ENCODE results near the gene F10. TPM values are rescaled to one million over a fixed set of nuclear protein-coding genes. Genes with fewer than 3 reads are reported as not detected.
A peak's percentile ranks its signal among the peaks of the same experiment; 100 is the strongest.

Gene F10
- total and polyA plus RNA-seq, 2 of the 13 experiments (the other 11 are each of a cell fraction or from before 2014, with no cell fraction given) = 58.4 to 237 TPM

GRCh38 chr13:113084943-113085540 lies 37.6 kb upstream of the F10 start:
- no peak for FAIRE-seq
- Histone ChIP-seq H3K9me3 (ENCODE audit: low read length) (no peaks in the 10 kb centered on the region), H3K4me1 (ENCODE audit: insufficient read depth, low read length) (no peaks in the 10 kb centered on the region), H3K79me2 (ENCODE audit: insufficient read depth, low read length) (no peaks in the 10 kb centered on the region), H2AFZ (ENCODE audit: low read length) (no peak overlapping the region), H3K36me3 (replicated peaks in 1 of 2; ENCODE audit: control insufficient read depth in 1 of 2, insufficient read depth in 2 of 2, low read length in 2 of 2) (peaks cover 7 to 29% of the 10 kb centered on the region in 2 experiments; a peak in 4 of 5 replicates), H3K9ac (ENCODE audit: insufficient read depth, low read depth, low read length) (no peak overlapping the region), H3K27ac (ENCODE audit: extremely low read length, insufficient read depth, low read length) (no peak overlapping the region), H3K27me3 (ENCODE audit: control insufficient read depth in 1 of 2, insufficient read depth in 2 of 2, low read length in 2 of 2) (no peaks in the 10 kb centered on the region), H3K4me2 (ENCODE audit: low read depth, low read length) (no peak overlapping the region), H3K4me3 (replicated peaks in 1 of 3; ENCODE audit: insufficient read depth in 1 of 3, low read depth in 2 of 3, low read length in 3 of 3) (no peak overlapping the region), H4K20me1 (ENCODE audit: insufficient read depth, low read length) (no peaks in the 10 kb centered on the region)
- intact Hi-C loops (cut with micrococcal nuclease; ENCODE audit: unreplicated experiment) (no loop called here), in situ Hi-C loops (cut with HindIII; ENCODE audit: extremely low pct_ligation_motif_present, low pct_unique_long_range_greater_than_20kb) (no loop called here)
- POLR2A ChIA-PET = interaction anchor here (1.4 kb wide), 1 partner anchor 20 kb away, joined by 3 read pairs; the partner anchor contains the start of gene F7
- TF ChIP-seq FOXK1 (CRISPR knock-in tag; IDR thresholded peaks at IDR 0.05; ENCODE audit: borderline replicate concordance, low read depth) (no peak), ZKSCAN1 (IDR thresholded peaks at IDR 0.05; ENCODE audit: low read length) (peak; percentile 75)
- ATAC-seq = no peak
- DNase-seq (ENCODE audit: low spot score) = no peak
- CTCF ChIA-PET (ENCODE audit: low intra/inter-chr PET ratio, low total read pairs) = no interaction called here
- no TSS peak for BruUV-seq (replicated peaks)
- 94% methylated on average over 13 of the region's 24 CpGs for WGBS (ENCODE audit: low lambda C conversion rate)

- no peak for FAIRE-seq
- Histone ChIP-seq H3K36me3 (replicated peaks in 1 of 2; ENCODE audit: control insufficient read depth in 1 of 2, insufficient read depth in 2 of 2, low read length in 2 of 2) (peaks cover 7 to 30% of the 10 kb centered on the region in 2 experiments; a peak in 4 of 5 replicates), H3K27ac (ENCODE audit: extremely low read length, insufficient read depth, low read length) (no peak overlapping the region), H3K9me3 (ENCODE audit: low read length) (no peaks in the 10 kb centered on the region), H3K4me1 (ENCODE audit: insufficient read depth, low read length) (no peaks in the 10 kb centered on the region), H3K79me2 (ENCODE audit: insufficient read depth, low read length) (no peaks in the 10 kb centered on the region), H4K20me1 (ENCODE audit: insufficient read depth, low read length) (no peaks in the 10 kb centered on the region), H3K9ac (ENCODE audit: insufficient read depth, low read depth, low read length) (no peak overlapping the region), H3K4me3 (replicated peaks in 1 of 3; ENCODE audit: insufficient read depth in 1 of 3, low read depth in 2 of 3, low read length in 3 of 3) (no peak overlapping the region), H2AFZ (ENCODE audit: low read length) (no peak overlapping the region), H3K4me2 (ENCODE audit: low read depth, low read length) (no peak overlapping the region), H3K27me3 (ENCODE audit: control insufficient read depth in 1 of 2, insufficient read depth in 2 of 2, low read length in 2 of 2) (no peaks in the 10 kb centered on the region)
- WGBS (ENCODE audit: low lambda C conversion rate) = 88% methylated on average over 13 of the region's 32 CpGs
- intact Hi-C loops (cut with micrococcal nuclease; ENCODE audit: unreplicated experiment) (no loop called here), in situ Hi-C loops (cut with HindIII; ENCODE audit: extremely low pct_ligation_motif_present, low pct_unique_long_range_greater_than_20kb) (no loop called here)
- peak; percentile 91 for TF ChIP-seq ZBTB33 (CRISPR knock-in tag; IDR thresholded peaks at IDR 0.05)
- TF ChIP-seq CTCF (CRISPR knock-in tag; IDR thresholded peaks at IDR 0.05) = peak; percentile 58
- peak; percentile 47 for TF ChIP-seq STAG1 (CRISPR knock-in tag; IDR thresholded peaks at IDR 0.05)
- TF ChIP-seq SATB2 (CRISPR knock-in tag; IDR thresholded peaks at IDR 0.05) = no peak
- peak; percentile 79 for TF ChIP-seq ZBTB38 (CRISPR knock-in tag; IDR thresholded peaks at IDR 0.05)
- peak; percentile 45; the same call in 1 of the 2 replicates for TF ChIP-seq RAD21 (CRISPR knock-in tag; IDR thresholded peaks at IDR 0.05)
- TF ChIP-seq AGO2 (optimal IDR thresholded peaks at IDR 0.05; ENCODE audit: low read depth, low read length) = peak; percentile 13
- no peak for TF ChIP-seq ZNF317 (CRISPR knock-in tag; IDR thresholded peaks at IDR 0.05)
- TF ChIP-seq ZNF292 (CRISPR knock-in tag; IDR thresholded peaks at IDR 0.05; ENCODE audit: borderline replicate concordance, low read depth) = no peak
- CTCF ChIA-PET (ENCODE audit: low intra/inter-chr PET ratio, low total read pairs) = no interaction called here
- DNase-seq (ENCODE audit: low spot score) = no peak
- no TSS peak for BruUV-seq (replicated peaks)
- POLR2A ChIA-PET = interaction anchor here (1.4 kb wide), 1 partner anchor 19 kb away, joined by 3 read pairs; the partner anchor contains the start of gene F7
- peak; percentile 16; the same call in 2 of the 3 replicates for ATAC-seq
Observed at GRCh38 chr13:113086031-113086750, 36.4 kb upstream of the F10 start.
